NCI-H2081 (cell line): ENCODE data around the gene HAGHL.
A peak's percentile ranks its signal among the peaks of the same experiment; 100 is the strongest.
"Not testable (repeated sequence)": the region's sequence is repeated elsewhere in the genome, so short reads cannot be mapped to it uniquely, and the experiment has no call there.

Source experiments
- DNase-seq, 2 experiments: peaks; one replicate each; lab custom pipeline; 2025; lab: John Stamatoyannopoulos, UW

Gene HAGHL

GRCh38 chr16:734208-734980, 7.5 kb downstream of the HAGHL start:
- no peak for DNase-seq

GRCh38 chr16:734981-735881, 8.3 kb downstream of the HAGHL start:
- DNase-seq, result no peak

- no peak for DNase-seq
Measured at GRCh38 chr16:735982-736453, 9.1 kb downstream of the HAGHL start.

- no peak for DNase-seq
Measured at GRCh38 chr16:736936-737481, 10.1 kb downstream of the HAGHL start.

- no peak for DNase-seq
Measured at GRCh38 chr16:739560-740458, 12.9 kb downstream of the HAGHL start.

GRCh38 chr16:740459-740763, 13.5 kb downstream of the HAGHL start:
- DNase-seq, result no peak

- DNase-seq, result peak; percentile 91 to 93
Measured at GRCh38 chr16:740764-741505, 14.0 kb downstream of the HAGHL start, which contains the start of gene CIAO3. Gene CIAO3 (minus strand): TSS chr16:740997. CDS start chr16:740985, 12 bp downstream.

GRCh38 chr16:741986-742629, 15.2 kb downstream of the HAGHL start:
- DNase-seq, result no peak

- DNase-seq, result not testable (repeated sequence)
Measured at GRCh38 chr16:742894-743293, 16.0 kb downstream of the HAGHL start.

GRCh38 chr16:743794-744500, 17.0 kb downstream of the HAGHL start:
- DNase-seq, result no peak

GRCh38 chr16:745739-746138, 18.8 kb downstream of the HAGHL start:
- no peak for DNase-seq

- no peak for DNase-seq
Measured at GRCh38 chr16:746637-747036, 19.7 kb downstream of the HAGHL start.

GRCh38 chr16:747978-748746, 21.3 kb downstream of the HAGHL start:
- no peak for DNase-seq

- DNase-seq, result no peak
Measured at GRCh38 chr16:749010-749409, 22.1 kb downstream of the HAGHL start.

GRCh38 chr16:750485-750884, 23.6 kb downstream of the HAGHL start:
- no peak for DNase-seq

GRCh38 chr16:751152-752006, 24.5 kb downstream of the HAGHL start:
- DNase-seq, result no peak

GRCh38 chr16:752007-752312, 25.1 kb downstream of the HAGHL start:
- DNase-seq, result no peak

GRCh38 chr16:754121-754607, 27.3 kb downstream of the HAGHL start:
- not testable (repeated sequence) for DNase-seq
